ENCODE measurements around the gene AATF.

Gene AATF

GRCh38 chr17:37103231-37103630 is 154.5 kb downstream of the AATF start:
- DNase-seq (ENCODE audit: low read depth), result no peak
- no peak for TF ChIP-seq CTCF (conservative IDR thresholded peaks at IDR 0.05; ENCODE audit: low read length)
- no peak overlapping the region for H3K4me3 ChIP-seq (ENCODE audit: low read length)

GRCh38 chr17:37106049-37106448 is 157.3 kb downstream of the AATF start:
- no peak overlapping the region for H3K4me3 ChIP-seq (ENCODE audit: low read length)
- TF ChIP-seq CTCF (conservative IDR thresholded peaks at IDR 0.05; ENCODE audit: low read length), result no peak
- DNase-seq (ENCODE audit: low read depth), result no peak

Data from AG10803 (cell line).